ENCODE data around the gene RILP. TPM values are rescaled to one million over a fixed set of nuclear protein-coding genes. Genes with fewer than 3 reads are reported as not detected.
A peak's percentile ranks its signal among the peaks of the same experiment; 100 is the strongest.

RILP gene
- total and polyA plus RNA-seq, 2 of the 4 experiments (the other 2 are of a cell fraction) = 3.9 to 6.0 TPM

- CTCF ChIA-PET = interaction anchor here (0.7 to 2.8 kb wide), 9 partner anchors 11 to 134 kb away, joined by 3 to 25 read pairs (median 5); no protein-coding TSS in a partner anchor
- Histone ChIP-seq H3K56ac (ENCODE audit: extremely low read depth, insufficient read depth, low read length) (no peak overlapping the region), H2AK5ac (ENCODE audit: low read depth, low read length) (no peak overlapping the region), H4K5ac (ENCODE audit: low read depth, low read length) (no peak overlapping the region), H3K4me2 (ENCODE audit: low read depth, low read length) (peak overlapping the region; percentile 84), H3K14ac (replicated peaks; ENCODE audit: low read depth, low read length) (no peak overlapping the region), H3K27me3 (ENCODE audit: control insufficient read depth, insufficient read depth, low read length) (no peaks in the 10 kb centered on the region), H4K20me1 (ENCODE audit: insufficient read depth, low read length) (peaks cover 24% of the 10 kb centered on the region), H2BK5ac (ENCODE audit: low read depth, low read length, poor library complexity, severe bottlenecking) (peak overlapping the region; percentile 78), H4K91ac (ENCODE audit: insufficient read depth, low read depth, low read length) (no peak overlapping the region; the same call in 1 of the 2 replicates), H3K9ac (ENCODE audit: low read depth, low read length) (peak overlapping the region; percentile 46), H3K23ac (ENCODE audit: low read depth, low read length) (peak overlapping the region; percentile 17), H3K4ac (ENCODE audit: low read depth, low read length) (peak overlapping the region; percentile 64; the same call in 1 of the 2 replicates), H2BK20ac (ENCODE audit: low read depth, low read length) (no peak overlapping the region), H2BK15ac (ENCODE audit: low read depth, low read length) (no peak overlapping the region), H2AK9ac (replicated peaks; ENCODE audit: low read depth, low read length, poor library complexity) (peak overlapping the region; percentile 96), H2BK120ac (ENCODE audit: low read depth, low read length) (no peak overlapping the region), H3K9me1 (ENCODE audit: insufficient read depth, low read length) (peaks cover 18% of the 10 kb centered on the region), H3K9me3 (ENCODE audit: control insufficient read depth, insufficient read depth, low read length) (no peaks in the 10 kb centered on the region), H3K4me1 (ENCODE audit: control insufficient read depth, insufficient read depth, low read length) (peaks cover 22% of the 10 kb centered on the region), H3K4me3 (ENCODE audit: insufficient read depth, low read depth, low read length) (peak overlapping the region; percentile 83), H3K79me1 (ENCODE audit: low read depth in 1 of 2, low read length in 2 of 2) (peaks cover 8 to 10% of the 10 kb centered on the region in 2 experiments), H4K8ac (ENCODE audit: low read depth in 2 of 2, low read length in 2 of 2) (no peak overlapping the region), H3K36me3 (ENCODE audit: control insufficient read depth, insufficient read depth, low read length) (peaks cover 36% of the 10 kb centered on the region), H2AFZ (replicated peaks; ENCODE audit: low read length, poor library complexity) (peak overlapping the region; percentile 94), H3K27ac (ENCODE audit: insufficient read depth, low read length) (peak overlapping the region; percentile 62), H3K18ac (ENCODE audit: low read depth, low read length) (no peak overlapping the region)
- in situ Hi-C loops (cut with MboI; ENCODE audit: low sequenced_read_pairs) = loop anchor here (5.0 kb wide), 1 partner anchor 72 kb away; no protein-coding TSS in a partner anchor
- POLR2A ChIA-PET (ENCODE audit: unreplicated experiment) = interaction anchor here (0.6 to 1.1 kb wide), 4 partner anchors 22 to 384 kb away, joined by 3 to 4 read pairs (median 3); no protein-coding TSS in a partner anchor
- dilution Hi-C loops (cut with HindIII; ENCODE audit: low sequenced_read_pairs, unreplicated experiment) = no loop called here
- TF ChIP-seq FOS (IDR thresholded peaks at IDR 0.05; ENCODE audit: low read depth, low read length) = peak; percentile 66; the same call in 1 of the 2 replicates
- TF ChIP-seq RAD21 (IDR thresholded peaks at IDR 0.05; ENCODE audit: low read length) = 0 out of 2 replicates have a peak, but pooled peaks have one; percentile 81
- TF ChIP-seq SMC3 (IDR thresholded peaks at IDR 0.05; ENCODE audit: low read depth, low read length) = no peak; the same call in 1 of the 2 replicates
- peak; percentile 57 for TF ChIP-seq POLR2A (IDR thresholded peaks at IDR 0.05; ENCODE audit: low read depth, low read length)
- TF ChIP-seq MAZ (IDR thresholded peaks at IDR 0.05; ENCODE audit: borderline replicate concordance, low read depth, low read length) = peak; percentile 86; the same call in 1 of the 2 replicates
- TF ChIP-seq BHLHE40 (IDR thresholded peaks at IDR 0.05; ENCODE audit: low read depth, low read length) = peak; percentile 32; the same call in 1 of the 2 replicates
- 0 out of 2 replicates have a peak, but pooled peaks have one; percentile 6 for TF ChIP-seq CHD1 (IDR thresholded peaks at IDR 0.05; ENCODE audit: low read depth, low read length)
- TF ChIP-seq MXI1 (IDR thresholded peaks at IDR 0.05; ENCODE audit: borderline replicate concordance, low read depth, low read length) = peak; percentile 77
- TF ChIP-seq RCOR1 (IDR thresholded peaks at IDR 0.05; ENCODE audit: insufficient replicate concordance, low read length) = peak; percentile 57
- TF ChIP-seq NFE2L2 (IDR thresholded peaks at IDR 0.05; ENCODE audit: low read depth, low read length) = no peak
- TF ChIP-seq, protein P1, sequence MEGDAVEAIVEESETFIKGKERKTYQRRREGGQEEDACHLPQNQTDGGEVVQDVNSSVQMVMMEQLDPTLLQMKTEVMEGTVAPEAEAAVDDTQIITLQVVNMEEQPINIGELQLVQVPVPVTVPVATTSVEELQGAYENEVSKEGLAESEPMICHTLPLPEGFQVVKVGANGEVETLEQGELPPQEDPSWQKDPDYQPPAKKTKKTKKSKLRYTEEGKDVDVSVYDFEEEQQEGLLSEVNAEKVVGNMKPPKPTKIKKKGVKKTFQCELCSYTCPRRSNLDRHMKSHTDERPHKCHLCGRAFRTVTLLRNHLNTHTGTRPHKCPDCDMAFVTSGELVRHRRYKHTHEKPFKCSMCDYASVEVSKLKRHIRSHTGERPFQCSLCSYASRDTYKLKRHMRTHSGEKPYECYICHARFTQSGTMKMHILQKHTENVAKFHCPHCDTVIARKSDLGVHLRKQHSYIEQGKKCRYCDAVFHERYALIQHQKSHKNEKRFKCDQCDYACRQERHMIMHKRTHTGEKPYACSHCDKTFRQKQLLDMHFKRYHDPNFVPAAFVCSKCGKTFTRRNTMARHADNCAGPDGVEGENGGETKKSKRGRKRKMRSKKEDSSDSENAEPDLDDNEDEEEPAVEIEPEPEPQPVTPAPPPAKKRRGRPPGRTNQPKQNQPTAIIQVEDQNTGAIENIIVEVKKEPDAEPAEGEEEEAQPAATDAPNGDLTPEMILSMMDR (conservative IDR thresholded peaks at IDR 0.05; ENCODE audit: low read depth, low read length) = peak; percentile 99
- BruUV-seq (replicated peaks) = no TSS peak
- DNase-seq (peak; percentile 94), ATAC-seq (ENCODE audit: low read depth) (peak; percentile 82)
- 0% methylated on average over 52 of the region's 100 CpGs; no CpG with 5 or more reads in 1 of the 2 experiments for WGBS, 2 experiments (ENCODE audit: extremely low coverage in 2 of 2, insufficient read length in 1 of 2)
- intact Hi-C loops (cut with micrococcal nuclease) = loop anchor here (1.0 to 5.0 kb wide), 2 partner anchors 75 to 392 kb away; no protein-coding TSS in a partner anchor
Observed at GRCh38 chr17:1648963-1649843, 463 bp downstream of the RILP start.

All from IMR-90 (cell line).